Measurements from ENCODE around the gene HPCAL1. TPM values are rescaled to one million over a fixed set of nuclear protein-coding genes. Genes with fewer than 3 reads are reported as not detected.

Gene HPCAL1
- total and polyA plus RNA-seq, 10 of the 15 experiments (the other 5 are each of a cell fraction or from before 2014, with no cell fraction given): 0.40 to 12.8 (median 7.9) TPM

GRCh38 chr2:10340593-10340975, 37.9 kb downstream of the HPCAL1 start (continued):
- TF ChIP-seq POU2F2 (IDR thresholded peaks at IDR 0.05; ENCODE audit: borderline replicate concordance, low read depth, low read length) (no peak), EP300 (IDR thresholded peaks at IDR 0.05; ENCODE audit: borderline replicate concordance in 1 of 2, control insufficient read depth in 1 of 2, low read depth in 2 of 2, low read length in 2 of 2) (no peak), PAX5 (IDR thresholded peaks at IDR 0.05; ENCODE audit: borderline replicate concordance, low read depth, low read length) (no peak), JUND (IDR thresholded peaks at IDR 0.05; ENCODE audit: low read depth, low read length) (no peak), EGR1 (IDR thresholded peaks at IDR 0.05; ENCODE audit: borderline replicate concordance in 1 of 2, low read depth in 2 of 2, low read length in 2 of 2) (no peak), POLR2A (IDR thresholded peaks at IDR 0.05; ENCODE audit: low read depth, low read length) (no peak), NR2C1 (IDR thresholded peaks at IDR 0.05) (no peak), SUPT20H (IDR thresholded peaks at IDR 0.05; ENCODE audit: borderline replicate concordance, control insufficient read depth, low read depth, low read length) (no peak), RAD51 (IDR thresholded peaks at IDR 0.05) (no peak), CREB1 (IDR thresholded peaks at IDR 0.05; ENCODE audit: low read depth) (no peak), IRF4 (IDR thresholded peaks at IDR 0.05; ENCODE audit: low read depth, low read length) (no peak), KDM1A (IDR thresholded peaks at IDR 0.05; ENCODE audit: borderline replicate concordance) (no peak)

GRCh38 chr2:10341193-10341592, 38.5 kb downstream of the HPCAL1 start:
- no peak for DNase-seq (ENCODE audit: low read depth, low spot score)
- Histone ChIP-seq H3K4me1 (ENCODE audit: control insufficient read depth, insufficient read depth, low read length) (no peaks in the 10 kb centered on the region), H3K9ac (ENCODE audit: control insufficient read depth, insufficient read depth, low read length) (no peak overlapping the region), H3K4me3 (no peak overlapping the region), H4K20me1 (ENCODE audit: control insufficient read depth, insufficient read depth) (no peaks in the 10 kb centered on the region), H3K27me3 (replicated peaks in 1 of 2; ENCODE audit: control insufficient read depth in 2 of 2, insufficient read depth in 2 of 2, low read length in 1 of 2) (no peaks in the 10 kb centered on the region), H3K36me3 (ENCODE audit: control insufficient read depth in 2 of 2, insufficient read depth in 2 of 2, low read length in 1 of 2) (no peaks in the 10 kb centered on the region), H3K79me2 (ENCODE audit: control insufficient read depth, insufficient read depth, low read length) (no peaks in the 10 kb centered on the region), H2AFZ (ENCODE audit: control insufficient read depth, low read depth, low read length) (no peak overlapping the region), H3K9me3 (replicated peaks; ENCODE audit: control insufficient read depth, insufficient read depth, low read length) (no peaks in the 10 kb centered on the region), H3K4me2 (ENCODE audit: control insufficient read depth, insufficient read depth) (no peak overlapping the region), H3K27ac (ENCODE audit: control insufficient read depth, insufficient read depth) (no peak overlapping the region)
- intact Hi-C loops (cut with micrococcal nuclease; ENCODE audit: unreplicated experiment): no loop called here
- BruUV-seq (replicated peaks): no TSS peak
- ChIA-PET POLR2A (no interaction called here), RAD21 (ENCODE audit: unreplicated experiment) (no interaction called here), CTCF (no interaction called here), SMC1A (ENCODE audit: uncharacterized antibody, unreplicated experiment) (no interaction called here)
- no peak for ATAC-seq
- 25% methylated on average over 8 of the region's 8 CpGs for WGBS (ENCODE audit: insufficient coverage, insufficient replicate concordance, low lambda C conversion rate, missing lambda C conversion rate)
- FAIRE-seq: no peak
- in situ Hi-C loops (cut with MboI): no loop called here
- no peak for TF ChIP-seq BCL11A (IDR thresholded peaks at IDR 0.05; ENCODE audit: low read depth, low read length)
- TF ChIP-seq IKZF2 (IDR thresholded peaks at IDR 0.05): no peak
- no peak for TF ChIP-seq SREBF1 (IDR thresholded peaks at IDR 0.05; ENCODE audit: low read length)
- TF ChIP-seq MLLT1 (IDR thresholded peaks at IDR 0.05): no peak
- no peak for TF ChIP-seq ASH2L (IDR thresholded peaks at IDR 0.05; ENCODE audit: borderline replicate concordance, low read depth)
- no peak for TF ChIP-seq SPI1 (IDR thresholded peaks at IDR 0.05; ENCODE audit: borderline replicate concordance, insufficient read depth, low read depth, low read length)
- no peak for TF ChIP-seq SKIL (IDR thresholded peaks at IDR 0.05; ENCODE audit: low read depth, poor library complexity, severe bottlenecking)
- TF ChIP-seq E4F1 (IDR thresholded peaks at IDR 0.05; ENCODE audit: borderline replicate concordance, partially characterized antibody): no peak
